Peyer's patch (tissue), 4 donors: ENCODE results near the gene SVIP. TPM values are rescaled to one million over a fixed set of nuclear protein-coding genes. Genes with fewer than 3 reads are reported as not detected.

Source experiments
- DNase-seq, 3 donors: peaks; one replicate each; pipeline ENCODE4 v3.0.0-alpha.2; 2017 to 2019
- H3K27ac ChIP-seq, 4 donors: fragments of 200-600 bp; sonication (generic); one replicate each; pipeline ENCODE4 v1.5.1; 2016 to 2019
- H3K27me3 ChIP-seq, 2 donors: fragments of 200-600 bp; sonication (generic); one replicate each; pipeline ENCODE4 v1.5.1; 2019
- H3K36me3 ChIP-seq, 3 donors: fragments of 200-600 bp; sonication (generic); one replicate each; pipeline ENCODE4 v1.5.1; 2016 to 2019
- H3K4me1 ChIP-seq, 4 donors: fragments of 200-600 bp; sonication (generic); one replicate each; pipeline ENCODE4 v1.5.1; 2016 to 2019
- H3K4me3 ChIP-seq, 4 donors: fragments of 200-600 bp; sonication (generic); 1 replicate in 3 of 4; 2 replicates in 1 of 4; pipeline ENCODE4 v1.5.1; 2016 to 2019; ENCODE audit warnings: mild to moderate bottlenecking in 1 of 4
- H3K9me3 ChIP-seq, 4 donors: fragments of 200-600 bp; sonication (generic); one replicate each; pipeline ENCODE4 v1.5.1; 2016 to 2019; ENCODE audit warnings: mild to moderate bottlenecking in 1 of 4
- CTCF ChIP-seq, 6 experiments: fragments of 450-650 bp in 4 of 6; fragments of 200-600 bp in 2 of 6; sonication (generic) in 1 of 6; IDR thresholded peaks; one replicate each; pipeline ENCODE4 v1.5.1; 2017 to 2019; ENCODE audit warnings: antibody characterized with exemption in 6 of 6, mild to moderate bottlenecking in 3 of 6, moderate library complexity in 1 of 6
- POLR2A ChIP-seq, 2 donors: fragments of 450-650 bp; IDR thresholded peaks; one replicate each; pipeline ENCODE4 v1.5.1; 2017; ENCODE audit warnings: antibody characterized with exemption in 2 of 2, mild to moderate bottlenecking in 2 of 2, moderate library complexity in 2 of 2
- total RNA-seq, 4 donors: library from RNA; depleted of rRNA; stranded (reverse); fragments of >200 nt; gene quantifications; one replicate each; pipeline ENCODE4 v1.1.0, GENCODE V29; 2016

The SVIP gene
- total RNA-seq, 4 donors from 2014 or later = 9.5 to 13.4 (median 12.0) TPM

GRCh38 chr11:22830082-22830414, 447 bp upstream of the SVIP start:
- DNase-seq = no peak
- H3K36me3 ChIP-seq = peaks cover 0 to 9% (median 0%) of the 10 kb centered on the region in 3 donors
- TF ChIP-seq POLR2A (IDR thresholded peaks at IDR 0.05) (no peak), CTCF (IDR thresholded peaks at IDR 0.05) (no peak)
- no peaks in the 10 kb centered on the region for H3K9me3 ChIP-seq
- no peaks in the 10 kb centered on the region for H3K27me3 ChIP-seq
- H3K4me1 ChIP-seq = peaks cover 0 to 7% (median 3%) of the 10 kb centered on the region in 4 donors
- H3K27ac ChIP-seq = no peak overlapping the region
- H3K4me3 ChIP-seq = peak overlapping the region; percentile 66 to 84 (median 81)

- no peak for TF ChIP-seq CTCF (IDR thresholded peaks at IDR 0.05)
- no peak overlapping the region for H3K27ac ChIP-seq
- H3K4me1 ChIP-seq = peaks cover 0 to 7% (median 3%) of the 10 kb centered on the region in 4 donors
- no peaks in the 10 kb centered on the region for H3K27me3 ChIP-seq
- H3K9me3 ChIP-seq = no peaks in the 10 kb centered on the region
- no peak for DNase-seq
- H3K36me3 ChIP-seq = peaks cover 0 to 18% (median 0%) of the 10 kb centered on the region in 3 donors
- peak overlapping the region in 2 of 4 donors; percentile 66 to 84 for H3K4me3 ChIP-seq
Observed at GRCh38 chr11:22828373-22828772, 1.2 kb downstream of the SVIP start.

- no peak overlapping the region for H3K27ac ChIP-seq
- H3K36me3 ChIP-seq = peaks cover 0 to 50% (median 0%) of the 10 kb centered on the region in 3 donors
- H3K4me1 ChIP-seq = no peaks in the 10 kb centered on the region
- H3K9me3 ChIP-seq = no peaks in the 10 kb centered on the region
- no peak for TF ChIP-seq CTCF (IDR thresholded peaks at IDR 0.05)
- no peak for TF ChIP-seq POLR2A (IDR thresholded peaks at IDR 0.05)
- no peak overlapping the region for H3K4me3 ChIP-seq
- no peak for DNase-seq
- no peaks in the 10 kb centered on the region for H3K27me3 ChIP-seq
Observed at GRCh38 chr11:22822203-22822602, 7.4 kb downstream of the SVIP start.

DNA sequence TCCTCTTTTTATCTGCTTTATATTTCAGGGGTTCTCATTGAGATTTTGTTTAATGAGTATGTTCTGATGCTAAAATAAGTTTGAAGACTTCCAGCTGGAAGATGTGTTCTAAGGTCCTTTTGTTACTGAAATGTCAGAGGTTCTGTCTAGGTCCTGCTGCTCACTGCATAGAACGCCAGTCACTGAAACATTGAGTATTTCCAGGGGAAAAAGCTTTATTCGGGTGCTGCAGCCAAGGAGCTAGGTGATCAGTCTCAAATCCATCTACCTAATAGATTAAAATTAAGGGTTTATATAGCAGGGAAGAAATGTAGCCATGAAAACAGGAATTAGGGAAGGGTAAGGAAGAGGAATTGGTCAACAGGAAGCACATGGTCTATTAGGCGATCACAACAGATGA, 19.7 kb downstream of the SVIP start:
- Histone ChIP-seq H3K4me1 (peaks cover 0 to 3% (median 0%) of the 10 kb centered on the region in 4 donors), H3K27ac (no peak overlapping the region), H3K4me3 (no peak overlapping the region), H3K27me3 (no peaks in the 10 kb centered on the region), H3K9me3 (no peaks in the 10 kb centered on the region), H3K36me3 (no peaks in the 10 kb centered on the region)
- no peak for DNase-seq
- TF ChIP-seq CTCF (IDR thresholded peaks at IDR 0.05) (no peak), POLR2A (IDR thresholded peaks at IDR 0.05) (no peak)

- Histone ChIP-seq H3K4me3 (no peak overlapping the region), H3K9me3 (no peaks in the 10 kb centered on the region), H3K36me3 (no peaks in the 10 kb centered on the region), H3K27me3 (no peaks in the 10 kb centered on the region), H3K27ac (no peak overlapping the region), H3K4me1 (peaks cover 0 to 3% (median 0%) of the 10 kb centered on the region in 4 donors)
- TF ChIP-seq CTCF (IDR thresholded peaks at IDR 0.05) = no peak
- TF ChIP-seq POLR2A (IDR thresholded peaks at IDR 0.05) = no peak
- DNase-seq = no peak
Observed at GRCh38 chr11:22808571-22809197, 20.9 kb downstream of the SVIP start.
